ENCODE results near the gene ETFB.

The ETFB gene

DNA sequence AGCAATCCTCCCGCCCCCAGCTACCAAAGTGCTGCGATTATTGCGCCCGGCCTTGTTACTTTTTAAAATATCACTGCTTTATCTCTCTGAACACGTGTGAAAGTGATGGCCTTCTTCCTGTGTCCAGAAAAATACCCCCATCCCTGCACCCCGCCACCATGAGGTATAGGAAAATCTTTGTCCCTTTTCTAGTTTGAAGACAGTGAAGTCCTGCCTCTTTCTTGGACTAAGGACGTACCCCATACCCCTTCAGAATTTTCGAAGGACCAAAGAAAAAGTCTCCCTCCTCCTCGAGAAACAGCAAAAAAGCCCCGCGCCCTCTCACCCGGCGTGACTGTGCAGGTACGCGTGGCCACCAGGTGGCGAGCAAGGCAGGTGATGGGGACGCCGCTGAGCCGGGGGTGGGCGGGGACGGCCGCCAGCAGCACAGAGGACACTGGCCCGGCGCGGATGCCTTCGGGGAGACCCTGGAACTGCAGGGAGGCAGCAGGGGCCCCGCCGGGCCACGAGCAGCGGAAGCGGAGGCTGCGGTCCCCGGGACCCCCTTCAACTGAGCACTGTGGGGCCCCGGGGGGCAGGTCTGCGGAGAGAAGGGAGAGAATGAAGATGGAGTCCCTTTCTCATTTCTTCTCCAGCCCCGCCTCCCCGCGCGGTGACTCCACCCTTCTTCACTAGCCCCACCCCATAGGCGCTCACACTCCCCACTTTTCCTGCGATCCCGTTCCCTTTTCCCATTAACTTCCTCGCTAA, 27.4 kb downstream of the ETFB start:
- H3K36me3 ChIP-seq: no peaks in the 10 kb centered on the region
- DNase-seq: peak; percentile 88
- TF ChIP-seq, protein P1, sequence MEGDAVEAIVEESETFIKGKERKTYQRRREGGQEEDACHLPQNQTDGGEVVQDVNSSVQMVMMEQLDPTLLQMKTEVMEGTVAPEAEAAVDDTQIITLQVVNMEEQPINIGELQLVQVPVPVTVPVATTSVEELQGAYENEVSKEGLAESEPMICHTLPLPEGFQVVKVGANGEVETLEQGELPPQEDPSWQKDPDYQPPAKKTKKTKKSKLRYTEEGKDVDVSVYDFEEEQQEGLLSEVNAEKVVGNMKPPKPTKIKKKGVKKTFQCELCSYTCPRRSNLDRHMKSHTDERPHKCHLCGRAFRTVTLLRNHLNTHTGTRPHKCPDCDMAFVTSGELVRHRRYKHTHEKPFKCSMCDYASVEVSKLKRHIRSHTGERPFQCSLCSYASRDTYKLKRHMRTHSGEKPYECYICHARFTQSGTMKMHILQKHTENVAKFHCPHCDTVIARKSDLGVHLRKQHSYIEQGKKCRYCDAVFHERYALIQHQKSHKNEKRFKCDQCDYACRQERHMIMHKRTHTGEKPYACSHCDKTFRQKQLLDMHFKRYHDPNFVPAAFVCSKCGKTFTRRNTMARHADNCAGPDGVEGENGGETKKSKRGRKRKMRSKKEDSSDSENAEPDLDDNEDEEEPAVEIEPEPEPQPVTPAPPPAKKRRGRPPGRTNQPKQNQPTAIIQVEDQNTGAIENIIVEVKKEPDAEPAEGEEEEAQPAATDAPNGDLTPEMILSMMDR (IDR thresholded peaks at IDR 0.05; ENCODE audit: low read depth, low read length): peak; percentile 72
- no peaks in the 10 kb centered on the region for H3K9me3 ChIP-seq (ENCODE audit: severe bottlenecking)
- H3K4me3 ChIP-seq (ENCODE audit: low read depth, low read length): peak overlapping the region; percentile 49
- H3K27ac ChIP-seq: peak overlapping the region; percentile 50
- no peaks in the 10 kb centered on the region for H3K27me3 ChIP-seq (ENCODE audit: insufficient read depth, low read depth, severe bottlenecking)

DNA sequence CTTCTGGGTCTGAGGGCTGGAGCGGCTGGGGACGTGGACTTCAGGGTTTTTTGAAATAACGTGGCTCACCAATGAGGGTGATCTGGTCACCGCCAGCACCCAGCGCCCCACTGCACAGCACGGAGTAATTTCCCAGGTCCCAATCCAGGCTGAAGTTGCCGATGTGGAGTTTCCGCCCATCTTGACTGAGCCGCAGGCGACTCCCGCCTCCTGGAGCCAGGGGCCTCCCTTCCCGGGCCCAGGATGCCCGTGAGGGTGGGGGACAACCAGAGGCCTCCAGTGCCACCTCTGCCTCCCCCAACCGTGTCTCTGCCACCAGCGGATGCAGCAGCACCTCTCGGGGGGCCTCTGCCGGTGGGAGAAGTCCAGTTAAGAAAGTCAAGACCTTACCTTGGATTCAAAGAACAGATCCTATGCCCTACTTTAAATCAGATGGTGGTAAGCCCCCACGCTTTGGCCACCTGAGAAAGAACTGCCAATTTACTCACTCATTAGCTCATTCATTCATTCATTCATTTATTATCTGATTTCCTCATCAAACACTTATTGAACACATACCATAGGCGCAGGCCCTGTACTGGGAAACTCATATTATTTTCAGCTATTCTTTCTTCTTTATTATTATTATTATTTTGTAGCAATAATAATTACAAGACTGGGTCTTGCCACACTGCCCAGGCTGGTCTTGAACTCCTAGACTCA, 28.2 kb downstream of the ETFB start:
- Histone ChIP-seq H3K4me3 (ENCODE audit: low read depth, low read length) (no peak overlapping the region), H3K36me3 (no peaks in the 10 kb centered on the region), H3K27ac (no peak overlapping the region), H3K9me3 (ENCODE audit: severe bottlenecking) (no peaks in the 10 kb centered on the region), H3K27me3 (ENCODE audit: insufficient read depth, low read depth, severe bottlenecking) (no peaks in the 10 kb centered on the region)
- no peak for DNase-seq
- TF ChIP-seq, protein P1 (IDR thresholded peaks at IDR 0.05; ENCODE audit: low read depth, low read length): no peak

DNA sequence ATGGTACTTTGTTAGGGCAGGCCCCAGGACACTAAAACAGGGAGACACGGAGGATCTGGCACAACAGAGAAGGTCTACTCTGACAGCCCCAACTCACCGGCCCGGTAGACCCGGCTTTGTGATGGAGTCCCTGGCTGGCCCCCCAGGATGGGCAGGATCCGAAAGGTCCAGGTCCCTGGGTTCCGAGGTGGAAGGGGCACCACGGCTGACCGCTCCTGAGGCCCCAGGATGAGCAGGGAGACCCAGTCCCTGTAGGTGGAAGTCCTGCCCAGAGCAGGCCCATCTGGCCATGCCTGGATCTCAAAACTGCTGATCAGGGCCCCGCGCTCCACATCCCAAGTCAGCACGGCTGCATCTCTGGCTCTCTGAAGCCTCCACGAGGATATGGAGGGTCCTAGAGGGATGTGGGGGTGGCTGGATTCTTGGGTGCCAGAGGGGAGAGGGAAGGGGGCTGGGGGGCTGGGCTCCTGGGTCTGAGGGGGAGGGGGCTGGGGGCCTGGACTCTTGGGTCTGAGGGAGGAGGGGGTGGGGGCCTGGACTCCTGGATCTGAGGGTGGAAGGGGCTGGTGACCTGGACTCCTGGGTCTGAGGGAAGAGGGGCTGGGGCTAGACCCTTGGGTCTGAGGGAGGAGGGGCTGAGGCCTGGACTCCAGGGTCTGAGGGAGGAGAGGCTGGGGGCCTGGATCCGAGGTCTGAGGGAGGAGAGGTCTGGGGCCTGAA, 28.9 kb downstream of the ETFB start:
- TF ChIP-seq, protein P1 (IDR thresholded peaks at IDR 0.05; ENCODE audit: low read depth, low read length): no peak
- Histone ChIP-seq H3K27me3 (ENCODE audit: insufficient read depth, low read depth, severe bottlenecking) (no peaks in the 10 kb centered on the region), H3K9me3 (ENCODE audit: severe bottlenecking) (no peaks in the 10 kb centered on the region), H3K4me3 (ENCODE audit: low read depth, low read length) (no peak overlapping the region), H3K27ac (no peak overlapping the region), H3K36me3 (no peaks in the 10 kb centered on the region)
- no peak for DNase-seq

DNA sequence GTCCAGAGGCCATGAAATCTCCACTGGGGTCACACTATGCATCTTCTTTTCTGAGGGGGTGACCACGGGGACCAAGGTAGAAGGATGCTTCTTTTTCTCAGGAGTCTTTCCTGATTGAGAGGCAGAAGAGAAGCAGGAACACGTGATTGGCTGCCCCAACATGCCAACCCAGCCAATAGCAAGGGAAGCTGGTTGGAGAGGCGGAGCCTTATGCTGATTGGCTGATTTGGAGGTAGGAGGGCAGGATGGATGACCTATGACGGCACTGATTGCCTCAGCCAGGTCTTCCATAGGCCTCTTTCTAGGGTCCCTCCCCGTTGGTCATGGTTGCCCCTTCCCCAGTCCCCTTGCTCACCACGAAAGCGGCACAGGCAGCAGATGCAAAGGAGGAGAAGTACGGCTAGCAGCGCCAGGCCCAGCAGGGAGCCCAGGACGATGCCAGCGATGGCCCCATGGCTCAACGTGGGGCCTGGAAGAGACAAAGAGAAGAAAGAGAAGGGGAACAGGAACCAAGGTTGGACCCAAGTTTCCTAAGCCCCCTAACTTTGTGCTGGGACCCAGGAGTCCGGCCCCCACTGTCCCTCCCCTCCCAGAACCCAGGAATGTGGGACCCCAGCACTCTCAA, 32.2 kb downstream of the ETFB start:
- H3K9me3 ChIP-seq (ENCODE audit: severe bottlenecking): no peaks in the 10 kb centered on the region
- no peaks in the 10 kb centered on the region for H3K27me3 ChIP-seq (ENCODE audit: insufficient read depth, low read depth, severe bottlenecking)
- H3K4me3 ChIP-seq (ENCODE audit: low read depth, low read length): no peak overlapping the region
- TF ChIP-seq, protein P1 (IDR thresholded peaks at IDR 0.05; ENCODE audit: low read depth, low read length): no peak
- H3K27ac ChIP-seq: no peak overlapping the region
- no peaks in the 10 kb centered on the region for H3K36me3 ChIP-seq
- no peak for DNase-seq

DNA sequence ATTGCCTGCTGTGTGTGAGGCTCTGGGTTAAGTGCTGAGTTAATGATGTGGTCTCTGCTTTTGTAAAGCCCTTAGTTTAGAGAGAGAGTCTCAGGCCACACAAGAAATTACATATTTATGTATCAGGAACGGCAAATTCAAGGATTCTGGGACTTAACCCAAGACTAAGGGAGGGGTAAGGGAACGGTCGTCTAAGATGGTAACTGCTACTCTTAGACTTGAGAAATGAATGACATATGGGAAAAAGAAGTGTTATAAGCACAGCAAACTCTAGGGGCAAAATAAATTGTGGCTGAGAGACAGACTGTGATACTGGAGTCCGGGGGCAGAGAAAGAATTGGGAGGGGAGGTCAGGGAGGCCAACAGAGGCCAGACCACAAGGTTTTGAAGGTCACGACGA, 34.5 kb downstream of the ETFB start:
- Histone ChIP-seq H3K27ac (no peak overlapping the region), H3K9me3 (ENCODE audit: severe bottlenecking) (no peaks in the 10 kb centered on the region), H3K27me3 (ENCODE audit: insufficient read depth, low read depth, severe bottlenecking) (no peaks in the 10 kb centered on the region), H3K36me3 (no peaks in the 10 kb centered on the region), H3K4me3 (ENCODE audit: low read depth, low read length) (no peak overlapping the region)
- TF ChIP-seq, protein P1 (IDR thresholded peaks at IDR 0.05; ENCODE audit: low read depth, low read length): no peak
- no peak for DNase-seq
